Epithelial cell of umbilical artery (primary cell): Measurements from ENCODE around the gene CPSF7. TPM values are rescaled to one million over a fixed set of nuclear protein-coding genes. Genes with fewer than 3 reads are reported as not detected.

Experiments
- total RNA-seq: library from RNA; depleted of rRNA; stranded (reverse); fragments of >200 nt; gene quantifications from 2 replicates; pipeline ENCODE4 v1.2.3, GENCODE V29; 2014

The CPSF7 gene, protein sequence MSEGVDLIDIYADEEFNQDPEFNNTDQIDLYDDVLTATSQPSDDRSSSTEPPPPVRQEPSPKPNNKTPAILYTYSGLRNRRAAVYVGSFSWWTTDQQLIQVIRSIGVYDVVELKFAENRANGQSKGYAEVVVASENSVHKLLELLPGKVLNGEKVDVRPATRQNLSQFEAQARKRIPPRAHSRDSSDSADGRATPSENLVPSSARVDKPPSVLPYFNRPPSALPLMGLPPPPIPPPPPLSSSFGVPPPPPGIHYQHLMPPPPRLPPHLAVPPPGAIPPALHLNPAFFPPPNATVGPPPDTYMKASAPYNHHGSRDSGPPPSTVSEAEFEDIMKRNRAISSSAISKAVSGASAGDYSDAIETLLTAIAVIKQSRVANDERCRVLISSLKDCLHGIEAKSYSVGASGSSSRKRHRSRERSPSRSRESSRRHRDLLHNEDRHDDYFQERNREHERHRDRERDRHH
- 8.4 and 13.1 TPM in 2 replicates for total RNA-seq

DNA sequence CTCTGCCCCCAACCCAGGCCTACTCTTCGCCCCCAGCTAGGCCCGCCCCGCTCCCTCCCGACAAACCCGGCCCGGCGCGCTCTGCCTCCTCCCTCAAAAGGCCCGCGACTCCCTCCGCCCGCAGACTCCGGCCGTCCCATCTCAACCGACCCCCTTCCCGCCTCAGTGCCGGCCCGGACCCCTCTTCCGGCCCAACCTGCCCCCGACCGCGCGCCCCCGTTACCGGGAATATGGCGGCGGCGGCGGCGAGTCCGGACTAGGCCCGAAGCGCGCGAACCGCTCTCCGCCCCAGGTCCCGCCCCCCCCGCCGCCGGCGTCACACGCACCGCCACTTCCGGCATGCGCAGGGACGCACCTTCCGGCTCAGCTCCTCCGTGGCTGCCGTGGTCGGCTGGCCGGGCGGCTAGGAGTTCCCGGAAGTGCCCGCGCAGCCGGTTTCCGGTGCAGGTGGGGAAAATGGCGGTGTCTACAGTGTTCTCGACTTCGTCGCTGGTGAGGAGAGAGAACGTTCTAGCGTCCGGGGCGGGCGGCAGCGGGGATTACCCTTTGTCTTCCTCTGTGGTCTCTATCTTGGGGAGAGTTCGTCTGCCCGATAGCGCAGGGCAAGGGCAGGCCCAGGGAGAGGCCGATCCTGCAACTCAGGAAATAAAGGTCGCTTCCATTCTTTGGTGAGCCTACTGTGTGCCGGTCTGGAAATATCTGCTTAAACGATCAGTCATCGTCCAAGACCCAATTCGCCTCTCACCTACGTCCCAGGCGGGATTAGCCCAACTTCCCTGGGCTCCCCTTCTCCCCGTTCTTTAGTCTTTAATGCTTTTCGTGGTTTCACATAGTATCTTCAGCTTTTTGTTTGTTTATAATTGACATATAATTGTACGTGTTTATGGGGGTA, at the start of gene CPSF7, which contains the start of gene SDHAF2:
TSS of gene CPSF7 (minus strand) at position 285 of the 892 bp plus-strand sequence. CDS start 740 bp downstream, outside the sequence.
TSS of gene SDHAF2 (plus strand) at position 434 of the 892 bp plus-strand sequence. CDS start at position 457, 23 bp downstream.

DNA sequence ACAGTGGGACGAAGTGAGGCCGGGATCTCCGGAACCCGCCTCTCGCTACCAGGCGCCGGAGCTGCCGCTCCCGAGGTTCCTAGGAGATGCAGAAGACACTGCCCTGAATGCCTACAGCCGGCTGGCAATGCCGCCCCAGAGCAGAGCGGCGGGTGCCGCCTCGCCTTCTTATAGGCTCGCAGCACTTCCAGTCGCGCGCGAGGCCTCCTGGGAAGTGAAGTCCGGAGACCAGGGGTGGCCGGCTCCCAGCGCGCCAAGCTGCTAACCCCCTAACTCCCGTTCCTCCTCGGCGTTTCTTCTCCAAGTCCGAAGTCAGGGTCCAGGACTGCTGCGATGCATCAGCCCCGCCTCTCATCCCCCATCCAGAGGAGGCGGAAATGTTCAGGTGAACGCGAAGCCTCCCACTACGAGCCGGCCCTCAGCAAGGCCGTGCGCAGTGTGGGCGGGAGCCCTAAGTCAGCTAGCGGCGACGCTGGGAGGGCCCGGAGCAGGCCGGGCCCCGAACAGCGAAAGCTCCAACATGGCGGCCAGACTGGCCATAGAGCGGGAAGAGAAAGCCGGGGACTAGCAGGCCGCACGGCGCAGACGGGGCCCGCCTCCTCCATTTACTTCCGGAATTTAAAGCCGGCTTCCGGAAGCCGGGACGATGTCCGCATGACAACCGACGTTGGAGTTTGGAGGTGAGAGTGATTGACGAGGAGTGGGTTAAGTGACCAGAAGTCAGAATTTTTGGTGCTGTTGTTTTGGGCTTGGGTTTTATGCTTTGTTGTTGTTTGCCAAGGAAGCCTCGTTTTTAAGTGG, 67.8 kb downstream of the CPSF7 start, which contains the start of the genes CYB561A3 and TMEM138:
TSS of gene CYB561A3 (minus strand) at position 142 of the 801 bp plus-strand sequence. CDS start 5,169 bp downstream, outside the sequence.
TSS of gene TMEM138 (plus strand) at position 634 of the 801 bp plus-strand sequence. CDS start 2,017 bp downstream, outside the sequence.

Other genes starting within 250 kb of the CPSF7 start
- not detected in 2 replicates for gene PGA3, start 226.5 kb downstream of the CPSF7 start, total RNA-seq
- gene PGA4, start 207.6 kb downstream of the CPSF7 start, total RNA-seq, result not detected in 2 replicates
- not detected in 2 replicates for gene PGA5, start 188.8 kb downstream of the CPSF7 start, total RNA-seq
- 1.6 and 2.3 TPM in 2 replicates for gene VWCE, start 134.7 kb downstream of the CPSF7 start, total RNA-seq
- 253 and 317 TPM in 2 replicates for gene DDB1, start 96.9 kb downstream of the CPSF7 start, total RNA-seq
- gene TKFC, start 96.7 kb downstream of the CPSF7 start, total RNA-seq, result 13.0 and 23.4 TPM in 2 replicates
- 27.9 and 31.5 TPM in 2 replicates for gene CYB561A3, start 68.1 kb downstream of the CPSF7 start, total RNA-seq
- gene TMEM138, start 67.6 kb downstream of the CPSF7 start, total RNA-seq, result 15.9 and 21.0 TPM in 2 replicates
- gene TMEM216, start 37.4 kb downstream of the CPSF7 start, total RNA-seq, result 7.5 and 12.3 TPM in 2 replicates
- gene SDHAF2, start 149 bp upstream of the CPSF7 start, total RNA-seq, result 30.1 and 66.3 TPM in 2 replicates
- gene LRRC10B, start 78.8 kb upstream of the CPSF7 start, total RNA-seq, result not detected in 2 replicates
- gene SYT7, start 151.1 kb upstream of the CPSF7 start, total RNA-seq, result under 0.01 and 0.30 TPM in 2 replicates